Adipose tissue (tissue), 3 donors: ENCODE measurements around the gene ELOF1. TPM values are rescaled to one million over a fixed set of nuclear protein-coding genes. Genes with fewer than 3 reads are reported as not detected.
"Not testable (repeated sequence)": the region's sequence is repeated elsewhere in the genome, so short reads cannot be mapped to it uniquely, and the experiment has no call there.

ENCODE experiments used
- H3K27ac ChIP-seq: one replicate; pipeline ENCODE4 v1.5.1; 2013; ENCODE audit warnings: low read depth, low read length
- WGBS, 3 donors: extraction: QIAGEN DNeasy Blood & Tissue Kit; methylation state at CpG; one replicate each; pipeline ENCODE4 v1.1.7; 2013; 5-methylcytosine and 5-hydroxymethylcytosine counted together
- polyA plus RNA-seq, 3 donors: library from polyadenylated mRNA; stranded (reverse); fragments of 200-250 nt; gene quantifications; one replicate each; pipeline ENCODE4 v1.2.3, GENCODE V29; 2013
- donor health status: healthy with polysubstance abuse.
- donor health status: Bipolar disorder and iron deficiency.
- donor health status: healthy.

ELOF1 gene
- polyA plus RNA-seq, result 10 to 100 TPM; 52.6 to 55.2 (median 55.1) TPM

GRCh38 chr19:11558881-11559828 is at the start of gene ELOF1:
Gene ELOF1, minus strand, starts transcription at chr19:11559230. Its CDS starts 4,883 bp downstream, at chr19:11554347.
- 2 to 4% (median 3%) methylated on average over 50 to 57 of the region's 57 CpGs for WGBS, 3 donors
- no peak within 1 kb of the TSS for H3K27ac ChIP-seq

- WGBS, 3 donors, result 96 to 99% (median 96%) methylated on average over 8 of the region's 8 CpGs
- H3K27ac ChIP-seq, result no peak overlapping the region
Observed at GRCh38 chr19:11606484-11606883, 47.5 kb upstream of the ELOF1 start.

- H3K27ac ChIP-seq, result not testable (repeated sequence)
- 89 to 97% (median 90%) methylated on average over 8 of the region's 8 CpGs for WGBS, 3 donors
Observed at GRCh38 chr19:11599704-11600103, 40.7 kb upstream of the ELOF1 start.

- WGBS, 3 donors, result 92 to 98% (median 93%) methylated on average over 2 of the region's 2 CpGs
- no peak overlapping the region for H3K27ac ChIP-seq
Observed at GRCh38 chr19:11598746-11599145, 39.7 kb upstream of the ELOF1 start.

- no peak overlapping the region for H3K27ac ChIP-seq
- 59 to 67% (median 59%) methylated on average over 10 of the region's 10 CpGs for WGBS, 3 donors
Observed at GRCh38 chr19:11598103-11598483, 39.1 kb upstream of the ELOF1 start.

GRCh38 chr19:11597202-11598102 is 38.4 kb upstream of the ELOF1 start, which contains the start of gene ZNF627:
Gene ZNF627, plus strand, starts transcription at chr19:11597483. Its CDS starts 145 bp downstream, at chr19:11597628.
- WGBS, 3 donors, result 0% methylated on average over 65 to 67 of the region's 67 CpGs
- peak within 1 kb of the TSS; percentile 3 for H3K27ac ChIP-seq

- H3K27ac ChIP-seq, result no peak overlapping the region
Observed at GRCh38 chr19:11596156-11596555, 37.1 kb upstream of the ELOF1 start.

GRCh38 chr19:11594084-11594483 is 35.1 kb upstream of the ELOF1 start:
- H3K27ac ChIP-seq, result no peak overlapping the region
- WGBS, 3 donors, result 85 to 87% (median 87%) methylated on average over 4 of the region's 4 CpGs

More at GRCh38 chr19:11596156-11596555, 37.1 kb upstream of the ELOF1 start:
- 80 to 83% (median 80%) methylated on average over 10 of the region's 10 CpGs for WGBS, 3 donors

GRCh38 chr19:11587975-11588631 is 29.1 kb upstream of the ELOF1 start:
- WGBS, 3 donors, result 53 to 74% (median 65%) methylated on average over 12 to 13 of the region's 13 CpGs
- H3K27ac ChIP-seq, result no peak overlapping the region

GRCh38 chr19:11587302-11587974 is 28.4 kb upstream of the ELOF1 start:
- 1 to 3% (median 2%) methylated on average over 6 to 7 of the region's 7 CpGs for WGBS, 3 donors
- no peak overlapping the region for H3K27ac ChIP-seq

GRCh38 chr19:11586331-11586730 is 27.3 kb upstream of the ELOF1 start:
- WGBS, 3 donors, result 47 to 69% (median 64%) methylated on average over 6 of the region's 6 CpGs
- no peak overlapping the region for H3K27ac ChIP-seq

- no peak overlapping the region for H3K27ac ChIP-seq
- WGBS, 3 donors, result 40 to 43% (median 41%) methylated on average over 3 of the region's 3 CpGs
Observed at GRCh38 chr19:11581740-11582139, 22.7 kb upstream of the ELOF1 start.

GRCh38 chr19:11580116-11580515 is 21.1 kb upstream of the ELOF1 start:
- no peak overlapping the region for H3K27ac ChIP-seq
- WGBS, 3 donors, result 61 to 85% (median 69%) methylated on average over 4 of the region's 4 CpGs

- no peak overlapping the region for H3K27ac ChIP-seq
- WGBS, 3 donors, result 10 to 19% (median 13%) methylated on average over 55 to 62 of the region's 62 CpGs
Observed at GRCh38 chr19:11578258-11579142, 19.5 kb upstream of the ELOF1 start.

- no peak within 1 kb of the TSS for H3K27ac ChIP-seq
- WGBS, 3 donors, result 57 to 76% (median 60%) methylated on average over 18 of the region's 18 CpGs
Observed at GRCh38 chr19:11577451-11578257, 18.6 kb upstream of the ELOF1 start, which contains the start of gene ACP5. Gene ACP5, minus strand, starts transcription at chr19:11577645. Its CDS starts 328 bp downstream, at chr19:11577317.

GRCh38 chr19:11576227-11576626 is 17.2 kb upstream of the ELOF1 start:
- WGBS, 3 donors, result 70 to 90% (median 75%) methylated on average over 15 of the region's 15 CpGs
- H3K27ac ChIP-seq, result no peak overlapping the region
